ENCODE results near the gene CA14. TPM values are rescaled to one million over a fixed set of nuclear protein-coding genes. Genes with fewer than 3 reads are reported as not detected.

CA14 gene
- total and polyA plus RNA-seq, 9 of the 15 experiments (the other 6 are each of a cell fraction or from before 2014, with no cell fraction given), result 0.13 to 0.57 (median 0.26) TPM; not detected in 1

DNA sequence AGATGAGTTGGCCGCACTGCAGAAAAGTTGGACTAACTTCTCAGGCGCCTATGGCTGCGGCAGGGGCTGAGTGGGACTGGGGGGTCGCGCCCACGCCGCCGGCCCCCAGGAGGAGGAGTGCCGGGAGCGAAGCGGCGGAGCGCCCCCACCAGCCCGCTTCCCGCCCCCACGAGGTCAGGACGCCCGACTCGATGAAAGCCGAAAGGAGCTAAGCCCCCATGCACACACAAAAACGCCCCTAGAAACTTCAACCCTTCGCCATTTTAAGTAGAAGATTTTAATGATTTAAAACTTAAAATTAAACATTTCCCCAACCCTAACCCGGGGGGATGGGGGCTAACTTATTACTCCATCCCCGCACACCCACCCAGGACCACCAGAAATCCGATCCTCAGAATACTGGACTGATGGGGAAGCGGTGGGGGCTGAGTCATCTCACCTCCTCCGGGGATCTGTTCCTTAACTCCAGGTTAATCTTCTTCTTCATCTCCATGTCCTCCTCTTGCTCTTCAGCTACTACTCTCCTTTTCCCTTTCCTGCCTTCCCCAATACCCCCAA lies 22.2 kb upstream of the CA14 start (continued):
- TF ChIP-seq MYC (IDR thresholded peaks at IDR 0.05; ENCODE audit: low read depth, low read length) (peak; percentile 28; the same call in 1 of the 2 replicates), MYC (CRISPR knock-in tag; IDR thresholded peaks at IDR 0.05; ENCODE audit: borderline replicate concordance, low read depth) (no peak), YY1 (IDR thresholded peaks at IDR 0.05; ENCODE audit: borderline replicate concordance in 1 of 3, control insufficient read depth in 1 of 3, extremely low read depth in 1 of 3, insufficient read depth in 3 of 3, insufficient read length in 1 of 3, insufficient replicate concordance in 2 of 3, low read depth in 1 of 3, low read length in 2 of 3) (peak in 1 of 3 experiments; percentile 1), ZBTB7A (IDR thresholded peaks at IDR 0.05; ENCODE audit: borderline replicate concordance, control insufficient read depth, low read depth, low read length) (peak; percentile 99), C11orf30 (IDR thresholded peaks at IDR 0.05; ENCODE audit: low read depth) (0 out of 2 replicates have a peak, but pooled peaks have one; percentile 3), SIN3A (IDR thresholded peaks at IDR 0.05; ENCODE audit: borderline replicate concordance in 2 of 2, control insufficient read depth in 1 of 2, low read depth in 2 of 2, low read length in 2 of 2) (peak in 1 of 2 experiments; percentile 30; a peak in 1 of 4 replicates), SMARCE1 (IDR thresholded peaks at IDR 0.05) (peak; percentile 64), ARID1B (IDR thresholded peaks at IDR 0.05) (no peak)
- TF ChIP-seq, protein P1, sequence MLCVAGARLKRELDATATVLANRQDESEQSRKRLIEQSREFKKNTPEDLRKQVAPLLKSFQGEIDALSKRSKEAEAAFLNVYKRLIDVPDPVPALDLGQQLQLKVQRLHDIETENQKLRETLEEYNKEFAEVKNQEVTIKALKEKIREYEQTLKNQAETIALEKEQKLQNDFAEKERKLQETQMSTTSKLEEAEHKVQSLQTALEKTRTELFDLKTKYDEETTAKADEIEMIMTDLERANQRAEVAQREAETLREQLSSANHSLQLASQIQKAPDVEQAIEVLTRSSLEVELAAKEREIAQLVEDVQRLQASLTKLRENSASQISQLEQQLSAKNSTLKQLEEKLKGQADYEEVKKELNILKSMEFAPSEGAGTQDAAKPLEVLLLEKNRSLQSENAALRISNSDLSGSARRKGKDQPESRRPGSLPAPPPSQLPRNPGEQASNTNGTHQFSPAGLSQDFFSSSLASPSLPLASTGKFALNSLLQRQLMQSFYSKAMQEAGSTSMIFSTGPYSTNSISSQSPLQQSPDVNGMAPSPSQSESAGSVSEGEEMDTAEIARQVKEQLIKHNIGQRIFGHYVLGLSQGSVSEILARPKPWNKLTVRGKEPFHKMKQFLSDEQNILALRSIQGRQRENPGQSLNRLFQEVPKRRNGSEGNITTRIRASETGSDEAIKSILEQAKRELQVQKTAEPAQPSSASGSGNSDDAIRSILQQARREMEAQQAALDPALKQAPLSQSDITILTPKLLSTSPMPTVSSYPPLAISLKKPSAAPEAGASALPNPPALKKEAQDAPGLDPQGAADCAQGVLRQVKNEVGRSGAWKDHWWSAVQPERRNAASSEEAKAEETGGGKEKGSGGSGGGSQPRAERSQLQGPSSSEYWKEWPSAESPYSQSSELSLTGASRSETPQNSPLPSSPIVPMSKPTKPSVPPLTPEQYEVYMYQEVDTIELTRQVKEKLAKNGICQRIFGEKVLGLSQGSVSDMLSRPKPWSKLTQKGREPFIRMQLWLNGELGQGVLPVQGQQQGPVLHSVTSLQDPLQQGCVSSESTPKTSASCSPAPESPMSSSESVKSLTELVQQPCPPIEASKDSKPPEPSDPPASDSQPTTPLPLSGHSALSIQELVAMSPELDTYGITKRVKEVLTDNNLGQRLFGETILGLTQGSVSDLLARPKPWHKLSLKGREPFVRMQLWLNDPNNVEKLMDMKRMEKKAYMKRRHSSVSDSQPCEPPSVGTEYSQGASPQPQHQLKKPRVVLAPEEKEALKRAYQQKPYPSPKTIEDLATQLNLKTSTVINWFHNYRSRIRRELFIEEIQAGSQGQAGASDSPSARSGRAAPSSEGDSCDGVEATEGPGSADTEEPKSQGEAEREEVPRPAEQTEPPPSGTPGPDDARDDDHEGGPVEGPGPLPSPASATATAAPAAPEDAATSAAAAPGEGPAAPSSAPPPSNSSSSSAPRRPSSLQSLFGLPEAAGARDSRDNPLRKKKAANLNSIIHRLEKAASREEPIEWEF (CRISPR knock-in tag; IDR thresholded peaks at IDR 0.05), result no peak
- TF ChIP-seq, protein P2, sequence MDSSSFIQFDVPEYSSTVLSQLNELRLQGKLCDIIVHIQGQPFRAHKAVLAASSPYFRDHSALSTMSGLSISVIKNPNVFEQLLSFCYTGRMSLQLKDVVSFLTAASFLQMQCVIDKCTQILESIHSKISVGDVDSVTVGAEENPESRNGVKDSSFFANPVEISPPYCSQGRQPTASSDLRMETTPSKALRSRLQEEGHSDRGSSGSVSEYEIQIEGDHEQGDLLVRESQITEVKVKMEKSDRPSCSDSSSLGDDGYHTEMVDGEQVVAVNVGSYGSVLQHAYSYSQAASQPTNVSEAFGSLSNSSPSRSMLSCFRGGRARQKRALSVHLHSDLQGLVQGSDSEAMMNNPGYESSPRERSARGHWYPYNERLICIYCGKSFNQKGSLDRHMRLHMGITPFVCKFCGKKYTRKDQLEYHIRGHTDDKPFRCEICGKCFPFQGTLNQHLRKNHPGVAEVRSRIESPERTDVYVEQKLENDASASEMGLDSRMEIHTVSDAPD (CRISPR knock-in tag; IDR thresholded peaks at IDR 0.05), result no peak
- TF ChIP-seq, protein P3, sequence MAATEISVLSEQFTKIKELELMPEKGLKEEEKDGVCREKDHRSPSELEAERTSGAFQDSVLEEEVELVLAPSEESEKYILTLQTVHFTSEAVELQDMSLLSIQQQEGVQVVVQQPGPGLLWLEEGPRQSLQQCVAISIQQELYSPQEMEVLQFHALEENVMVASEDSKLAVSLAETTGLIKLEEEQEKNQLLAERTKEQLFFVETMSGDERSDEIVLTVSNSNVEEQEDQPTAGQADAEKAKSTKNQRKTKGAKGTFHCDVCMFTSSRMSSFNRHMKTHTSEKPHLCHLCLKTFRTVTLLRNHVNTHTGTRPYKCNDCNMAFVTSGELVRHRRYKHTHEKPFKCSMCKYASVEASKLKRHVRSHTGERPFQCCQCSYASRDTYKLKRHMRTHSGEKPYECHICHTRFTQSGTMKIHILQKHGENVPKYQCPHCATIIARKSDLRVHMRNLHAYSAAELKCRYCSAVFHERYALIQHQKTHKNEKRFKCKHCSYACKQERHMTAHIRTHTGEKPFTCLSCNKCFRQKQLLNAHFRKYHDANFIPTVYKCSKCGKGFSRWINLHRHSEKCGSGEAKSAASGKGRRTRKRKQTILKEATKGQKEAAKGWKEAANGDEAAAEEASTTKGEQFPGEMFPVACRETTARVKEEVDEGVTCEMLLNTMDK (IDR thresholded peaks at IDR 0.05; ENCODE audit: borderline replicate concordance, insufficient read depth, low read depth, low read length, poor library complexity, severe bottlenecking), result peak; percentile 15
- TF ChIP-seq, protein P4, sequence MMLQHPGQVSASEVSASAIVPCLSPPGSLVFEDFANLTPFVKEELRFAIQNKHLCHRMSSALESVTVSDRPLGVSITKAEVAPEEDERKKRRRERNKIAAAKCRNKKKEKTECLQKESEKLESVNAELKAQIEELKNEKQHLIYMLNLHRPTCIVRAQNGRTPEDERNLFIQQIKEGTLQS (IDR thresholded peaks at IDR 0.05), result peak; percentile 67
- TF ChIP-seq, protein P4 (CRISPR knock-in tag; conservative IDR thresholded peaks at IDR 0.05), result no peak

All from K562 (cell line).